22Rv1 (cell line): ENCODE measurements around the gene ANXA10.

Source experiments
- H3K27ac ChIP-seq: fragments of 450-650 bp; 2 replicates; pipeline ENCODE4 v1.5.1; 2017
- ZFX ChIP-seq: fragments of 450-650 bp; IDR thresholded peaks from 2 replicates; pipeline ENCODE4 v1.6.1; 2017; ENCODE audit warnings: antibody characterized with exemption, borderline replicate concordance
- TF ChIP-seq, protein P1 (sequence below): fragments of 450-650 bp; IDR thresholded peaks from 2 replicates; pipeline ENCODE4 v1.5.1; 2017; ENCODE audit warnings: mild to moderate bottlenecking

ANXA10 gene

GRCh38 chr4:168119100-168119499 lies 26.8 kb downstream of the ANXA10 start:
- no peak overlapping the region for H3K27ac ChIP-seq
- TF ChIP-seq ZFX: no peak
- TF ChIP-seq, protein P1, sequence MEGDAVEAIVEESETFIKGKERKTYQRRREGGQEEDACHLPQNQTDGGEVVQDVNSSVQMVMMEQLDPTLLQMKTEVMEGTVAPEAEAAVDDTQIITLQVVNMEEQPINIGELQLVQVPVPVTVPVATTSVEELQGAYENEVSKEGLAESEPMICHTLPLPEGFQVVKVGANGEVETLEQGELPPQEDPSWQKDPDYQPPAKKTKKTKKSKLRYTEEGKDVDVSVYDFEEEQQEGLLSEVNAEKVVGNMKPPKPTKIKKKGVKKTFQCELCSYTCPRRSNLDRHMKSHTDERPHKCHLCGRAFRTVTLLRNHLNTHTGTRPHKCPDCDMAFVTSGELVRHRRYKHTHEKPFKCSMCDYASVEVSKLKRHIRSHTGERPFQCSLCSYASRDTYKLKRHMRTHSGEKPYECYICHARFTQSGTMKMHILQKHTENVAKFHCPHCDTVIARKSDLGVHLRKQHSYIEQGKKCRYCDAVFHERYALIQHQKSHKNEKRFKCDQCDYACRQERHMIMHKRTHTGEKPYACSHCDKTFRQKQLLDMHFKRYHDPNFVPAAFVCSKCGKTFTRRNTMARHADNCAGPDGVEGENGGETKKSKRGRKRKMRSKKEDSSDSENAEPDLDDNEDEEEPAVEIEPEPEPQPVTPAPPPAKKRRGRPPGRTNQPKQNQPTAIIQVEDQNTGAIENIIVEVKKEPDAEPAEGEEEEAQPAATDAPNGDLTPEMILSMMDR: no peak

- no peak overlapping the region for H3K27ac ChIP-seq
Measured at GRCh38 chr4:168119890-168120289, 27.6 kb downstream of the ANXA10 start.

GRCh38 chr4:168120811-168121210 lies 28.5 kb downstream of the ANXA10 start:
- no peak overlapping the region for H3K27ac ChIP-seq
- TF ChIP-seq, protein P1: no peak
- TF ChIP-seq ZFX: no peak

More at GRCh38 chr4:168119890-168120289, 27.6 kb downstream of the ANXA10 start:
- TF ChIP-seq, protein P1: no peak
- no peak for TF ChIP-seq ZFX

DNA sequence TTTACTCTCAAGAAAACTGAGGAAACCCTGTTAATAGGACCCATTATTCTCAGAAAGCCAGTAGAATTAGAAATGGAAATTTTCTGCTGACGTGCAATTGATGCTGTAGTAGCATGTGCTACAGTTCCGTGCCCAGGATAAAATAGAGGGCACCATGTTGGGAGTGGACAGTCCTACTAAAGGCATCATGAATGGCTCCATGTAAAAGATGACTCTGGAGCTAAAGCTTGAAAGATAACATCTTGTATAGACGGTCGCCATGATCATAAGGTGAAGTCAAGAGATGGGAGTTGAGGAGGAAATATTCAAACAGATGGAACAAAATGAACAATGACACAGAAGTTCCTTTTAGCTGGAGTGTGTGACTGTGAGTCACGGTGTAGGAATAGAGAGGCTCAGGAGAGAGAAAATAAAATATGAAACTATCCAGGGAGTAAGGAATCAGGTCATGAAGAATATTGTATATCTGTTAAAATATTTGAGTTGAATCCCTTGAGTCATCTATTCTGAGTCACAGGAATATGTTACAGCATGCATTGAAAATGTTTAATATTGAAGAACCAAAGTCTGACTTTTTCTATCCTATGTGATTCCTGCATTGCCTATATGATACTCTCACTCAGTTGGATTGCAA lies 31.8 kb downstream of the ANXA10 start:
- H3K27ac ChIP-seq: no peak overlapping the region
- TF ChIP-seq ZFX: no peak
- TF ChIP-seq, protein P1: no peak

GRCh38 chr4:168126952-168127351 lies 34.6 kb downstream of the ANXA10 start:
- TF ChIP-seq ZFX: no peak
- TF ChIP-seq, protein P1: no peak
- H3K27ac ChIP-seq: no peak overlapping the region

- TF ChIP-seq, protein P1: no peak
- no peak for TF ChIP-seq ZFX
- no peak overlapping the region for H3K27ac ChIP-seq
Measured at GRCh38 chr4:168128601-168129000, 36.3 kb downstream of the ANXA10 start.

DNA sequence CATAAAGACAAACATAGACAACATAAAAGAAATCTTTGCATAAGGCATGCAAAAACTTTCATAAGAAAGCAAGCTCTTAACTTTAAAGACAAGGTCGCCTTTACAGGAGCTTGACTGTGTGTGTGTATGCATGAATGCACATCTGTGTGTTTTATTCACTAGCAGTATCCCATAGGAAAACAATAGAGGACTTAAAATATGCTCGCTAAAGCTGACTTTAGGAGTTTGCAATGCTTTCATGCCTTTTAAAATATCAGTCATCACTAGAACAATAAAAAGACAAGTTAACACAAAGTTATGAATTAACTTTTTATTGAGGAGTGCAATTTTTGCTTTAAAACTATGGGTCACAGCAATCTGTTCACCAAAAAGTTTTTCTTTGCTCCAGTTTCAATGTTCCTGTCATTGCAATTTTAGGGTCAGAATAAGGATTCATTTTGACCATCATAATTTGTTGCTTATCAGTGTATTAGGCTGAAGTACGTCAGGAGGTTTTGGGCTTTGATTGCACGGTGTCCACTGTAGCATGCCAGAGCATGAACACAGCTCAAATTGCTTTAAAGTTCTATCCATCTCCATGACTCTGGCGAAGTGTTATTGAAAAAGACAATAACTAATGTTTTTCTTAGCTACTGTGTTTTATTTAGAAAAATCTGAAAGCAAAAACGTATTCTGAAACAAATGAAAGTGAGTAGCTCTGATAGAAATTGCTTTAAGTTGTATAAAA lies 36.9 kb downstream of the ANXA10 start:
- TF ChIP-seq, protein P1: no peak
- no peak for TF ChIP-seq ZFX
- H3K27ac ChIP-seq: no peak overlapping the region
